Right lung (tissue), 5 donors: ENCODE data around the gene LRRC46. TPM values are rescaled to one million over a fixed set of nuclear protein-coding genes. Genes with fewer than 3 reads are reported as not detected.

Experiments
- DNase-seq, 2 donors: peaks; one replicate each; pipeline ENCODE4 v3.0.0-alpha.2; 2013
- polyA plus RNA-seq, 5 donors: library from polyadenylated mRNA; unstranded; fragments of 120-200 nt; gene quantifications; one replicate each; pipeline versions ENCODE4 v1.2.1 to v1.2.3, GENCODE V29; 2013; ENCODE audit warnings: inconsistent platforms in 1 of 5, low replicate concordance in 1 of 5; ENCODE audit not compliant: insufficient read length in 5 of 5, insufficient read depth in 1 of 5

LRRC46 gene
- polyA plus RNA-seq, 5 donors: 3.7 to 19.3 (median 12.8) TPM

GRCh38 chr17:47823519-47823918 lies 8.0 kb upstream of the LRRC46 start:
- DNase-seq: no peak

DNA sequence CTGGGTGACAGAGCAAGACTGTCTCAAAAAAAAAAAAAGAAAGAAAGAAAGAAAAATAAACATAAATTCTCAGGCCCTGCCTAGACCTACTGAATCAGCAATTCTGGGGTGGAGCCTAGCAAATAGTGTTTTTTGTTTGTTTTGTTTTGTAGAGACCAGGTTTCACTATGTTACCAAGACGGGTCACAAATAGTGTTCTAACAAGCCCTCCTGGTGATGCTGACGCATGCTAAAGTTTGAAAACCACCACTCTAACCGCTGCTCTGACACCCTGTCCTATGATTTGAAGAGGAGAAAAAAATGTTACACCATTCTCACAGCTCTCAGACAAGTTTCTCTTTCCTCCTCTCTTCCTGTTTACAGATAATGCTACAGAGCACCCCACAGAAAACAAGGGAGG lies 1.6 kb upstream of the LRRC46 start:
- DNase-seq: no peak

DNA sequence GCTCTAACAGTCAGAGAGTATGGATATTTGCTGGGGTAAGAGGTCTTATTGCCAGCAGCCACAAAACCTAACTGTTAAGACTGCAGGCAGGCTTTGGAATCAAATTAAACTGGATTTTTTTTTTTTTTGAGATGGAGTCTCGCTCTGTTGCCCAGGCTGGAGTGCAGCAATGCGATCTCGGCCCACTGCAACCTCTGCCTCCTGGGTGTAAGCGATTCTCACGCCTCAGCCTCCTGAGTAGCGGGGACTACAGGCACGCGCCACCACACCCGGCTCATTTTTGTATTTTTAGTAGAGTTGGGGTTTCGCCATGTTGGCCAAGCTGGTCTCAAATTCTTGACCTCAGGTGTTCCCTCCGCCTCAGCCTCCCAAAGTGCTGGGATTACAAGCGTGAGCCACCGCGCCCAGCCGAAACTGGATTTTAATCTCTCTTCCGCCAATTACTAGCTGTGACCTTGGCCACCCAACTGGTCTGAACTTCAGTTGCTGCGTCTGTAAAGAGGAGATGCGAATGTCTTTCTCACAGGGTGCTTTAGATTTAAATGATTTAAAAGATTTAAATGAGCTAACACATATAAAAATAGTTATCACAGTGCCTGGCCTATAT lies 971 bp upstream of the LRRC46 start:
- no peak for DNase-seq

GRCh38 chr17:47831934-47832327 lies 461 bp downstream of the LRRC46 start:
- DNase-seq: no peak

GRCh38 chr17:47834756-47835155 lies 3.3 kb downstream of the LRRC46 start:
- DNase-seq: no peak

DNA sequence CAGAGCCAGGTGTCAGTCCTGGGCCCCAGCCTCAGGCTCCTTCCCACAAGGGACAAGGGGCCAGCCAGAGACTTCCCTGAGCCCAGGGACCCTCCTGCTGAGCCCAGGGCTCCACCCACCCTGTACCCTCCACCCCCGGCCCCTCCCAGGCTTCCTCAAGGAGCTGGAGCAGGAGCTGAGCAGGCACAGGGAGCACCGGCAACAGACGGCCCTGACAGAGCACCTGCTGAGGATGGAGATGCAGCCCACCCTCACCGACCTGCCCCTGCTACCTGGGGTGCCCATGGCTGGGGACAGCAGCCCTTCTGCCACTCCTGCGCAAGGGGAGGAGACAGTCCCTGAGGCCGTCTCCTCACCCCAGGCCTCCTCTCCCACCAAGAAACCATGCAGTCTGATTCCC lies 5.1 kb downstream of the LRRC46 start:
- DNase-seq: no peak

DNA sequence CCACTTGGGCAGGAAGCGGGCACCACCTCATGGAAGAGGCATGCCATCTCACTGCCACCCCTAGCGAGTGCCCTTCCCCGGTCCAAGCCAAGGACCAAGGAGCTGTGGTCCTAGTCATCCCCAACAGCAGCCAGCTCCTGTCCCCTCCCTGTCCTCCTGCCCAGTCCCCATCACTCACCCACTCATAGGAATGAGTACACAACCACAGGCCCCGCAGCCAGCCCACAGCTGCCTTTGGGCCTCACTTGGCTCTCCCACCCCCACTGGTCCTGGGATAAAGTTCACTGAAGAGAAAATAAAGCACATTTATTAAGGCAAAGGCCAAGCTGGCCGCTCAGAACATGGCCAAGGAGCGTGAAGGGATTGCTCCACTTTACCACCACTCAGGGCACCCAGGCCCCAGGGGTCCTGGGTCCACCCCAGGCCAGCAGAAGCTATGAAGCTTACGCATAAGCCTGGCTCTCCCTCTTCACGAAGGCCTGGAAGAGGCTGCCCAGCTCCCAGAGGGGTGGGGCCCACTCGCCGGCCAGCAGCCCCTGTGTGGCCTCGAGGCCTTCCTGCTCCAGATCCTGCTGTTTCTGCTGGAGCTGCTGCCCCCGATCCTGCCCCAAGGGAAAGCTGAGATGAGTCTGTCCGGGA lies 6.0 kb downstream of the LRRC46 start:
- DNase-seq: no peak

DNA sequence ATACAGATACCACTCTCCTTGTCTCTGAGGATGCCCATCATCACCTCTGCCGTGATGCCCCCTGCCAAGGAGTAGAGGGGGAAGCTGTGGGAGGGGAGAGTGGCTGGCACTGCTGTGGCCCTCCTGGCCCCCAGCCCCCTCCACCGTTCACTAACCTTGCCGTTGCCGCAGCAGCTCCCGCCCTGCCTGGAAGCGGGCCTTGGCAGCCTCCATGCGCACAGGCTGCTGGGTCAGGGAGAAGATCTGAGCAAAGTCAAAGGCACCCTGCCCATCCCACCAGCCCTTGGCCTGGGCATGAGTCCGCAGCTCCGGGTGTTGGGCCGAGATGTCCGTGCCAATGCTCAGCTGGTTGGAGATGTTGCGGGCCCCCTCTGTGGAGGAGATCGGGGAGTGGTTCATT lies 7.2 kb downstream of the LRRC46 start:
- DNase-seq: no peak

DNA sequence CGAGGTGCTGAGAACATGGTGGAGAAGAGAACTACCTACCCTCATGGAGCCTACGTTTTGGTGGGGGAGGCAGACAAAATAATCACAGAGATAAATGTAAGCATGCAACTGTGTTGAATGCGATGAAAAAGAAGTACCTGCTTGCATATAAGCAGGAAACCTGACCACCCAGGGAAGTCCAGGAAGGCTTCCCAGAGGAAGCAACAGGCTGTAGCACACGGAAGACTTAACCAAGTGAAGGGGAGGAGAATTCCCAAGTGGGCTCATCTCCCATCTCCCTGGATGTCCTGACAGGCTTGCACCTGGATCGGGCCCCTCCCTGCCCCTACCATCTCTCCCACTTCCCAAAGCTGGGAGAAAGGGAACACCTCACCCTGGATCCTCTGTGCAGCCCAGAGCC lies 7.6 kb downstream of the LRRC46 start:
- no peak for DNase-seq

- DNase-seq: no peak
Measured at GRCh38 chr17:47840001-47840741, 8.7 kb downstream of the LRRC46 start.

DNA sequence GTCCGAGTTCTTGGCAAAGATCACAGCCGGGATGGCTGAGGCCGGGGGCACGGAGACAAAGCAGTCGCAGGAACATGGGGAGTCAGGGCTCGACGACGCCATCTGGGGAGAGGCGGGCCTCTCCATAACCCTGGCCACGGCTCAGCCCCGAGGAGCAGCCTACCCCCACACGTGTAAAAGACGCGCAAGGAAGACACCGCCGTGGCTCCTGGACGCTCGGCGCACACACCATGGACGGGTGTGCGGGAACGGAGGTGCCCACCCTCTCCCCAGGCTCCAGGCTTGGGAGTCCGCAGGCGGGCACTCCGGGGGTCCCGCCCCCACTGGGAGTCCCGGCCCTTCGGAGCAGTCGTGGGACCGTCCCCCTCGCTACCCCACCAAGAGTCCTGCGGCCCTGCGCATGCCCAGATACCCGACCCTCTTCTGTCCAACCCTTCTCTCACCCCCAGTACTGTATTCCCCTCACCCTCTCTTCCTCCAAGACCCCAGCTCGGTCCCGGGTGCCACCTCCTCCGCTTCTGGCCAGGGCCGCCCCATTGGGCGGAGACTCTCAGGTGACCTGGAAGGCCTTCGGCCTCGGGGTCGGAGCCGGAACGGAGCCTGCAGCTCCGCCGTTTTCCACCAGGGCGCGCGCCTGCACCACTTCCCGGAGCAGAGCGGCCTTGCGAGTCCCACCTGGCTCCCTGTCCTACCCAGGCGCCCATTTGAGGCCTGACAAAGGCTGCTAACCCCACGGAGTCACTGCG lies 9.4 kb downstream of the LRRC46 start, which contains the start of gene SCRN2:
Gene SCRN2 (minus strand): TSS at position 532 of the 746 bp plus-strand sequence. CDS start 430 bp downstream, at position 102.
- peak; percentile 86 to 91 for DNase-seq

GRCh38 chr17:47841488-47842291 lies 10.2 kb downstream of the LRRC46 start:
- no peak for DNase-seq

- DNase-seq: no peak
Measured at GRCh38 chr17:47843391-47843730, 11.9 kb downstream of the LRRC46 start.

DNA sequence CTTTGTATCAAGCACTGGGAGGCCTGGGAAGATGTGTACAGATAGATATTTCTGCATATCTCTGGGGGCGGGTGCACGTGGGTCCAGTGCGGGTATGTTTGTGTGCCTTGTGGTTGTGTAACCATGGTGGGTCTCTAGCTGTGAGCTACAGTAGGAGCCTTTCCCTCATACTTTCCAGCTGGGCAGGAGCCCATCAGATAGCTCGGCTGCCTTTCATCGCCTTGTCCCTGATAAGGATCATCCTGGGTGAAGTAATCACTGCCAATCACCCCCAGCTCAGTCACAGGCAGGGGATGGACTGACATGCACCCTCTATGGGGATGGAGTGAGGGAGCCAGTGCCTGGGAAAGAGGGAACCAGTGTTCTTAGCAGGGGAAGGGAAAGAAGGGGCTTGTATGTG lies 12.8 kb downstream of the LRRC46 start:
- no peak for DNase-seq

DNA sequence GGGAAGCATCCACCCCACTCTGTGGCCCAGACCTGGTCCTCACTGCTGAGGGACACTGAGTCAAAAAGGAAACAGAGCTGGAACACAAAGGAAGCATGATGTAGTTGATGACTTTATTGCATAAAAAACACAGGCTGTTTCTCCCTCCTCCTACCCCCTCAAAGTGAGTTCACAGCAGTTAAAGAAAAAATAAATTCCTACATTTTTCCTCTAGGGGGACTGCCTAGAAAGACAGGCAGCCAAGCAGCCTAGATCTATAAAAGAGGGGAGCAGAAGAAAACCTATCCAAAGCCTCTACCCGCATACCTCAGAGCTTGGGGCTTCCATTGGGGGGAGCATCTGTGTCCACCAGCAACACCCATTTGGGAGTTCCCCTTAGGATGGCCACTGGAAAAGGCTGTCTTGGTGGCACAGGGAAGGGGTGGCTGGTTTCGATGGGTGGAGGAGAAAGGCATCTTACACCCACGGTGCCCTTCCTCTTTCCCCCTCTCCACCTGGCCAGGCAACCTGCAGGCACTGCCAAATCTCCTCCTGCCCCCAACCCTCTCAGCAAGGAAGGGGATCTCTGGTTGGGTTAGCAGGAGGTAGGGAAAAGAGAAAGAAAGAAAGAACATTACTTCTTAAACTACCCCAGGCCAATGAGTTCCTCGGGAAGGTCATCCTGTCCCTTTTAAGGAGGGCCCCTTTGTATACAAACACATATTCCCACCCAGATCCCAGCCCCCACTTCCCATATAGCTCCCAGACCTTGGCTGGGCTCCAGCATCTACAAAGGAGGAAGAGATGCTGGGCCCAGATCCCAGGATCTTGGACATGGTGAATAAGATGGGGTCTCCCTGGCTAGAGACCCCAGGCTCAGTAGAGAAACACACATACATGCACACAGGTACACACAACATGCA lies 13.6 kb downstream of the LRRC46 start:
- no peak for DNase-seq

GRCh38 chr17:47845716-47846075 lies 14.2 kb downstream of the LRRC46 start:
- no peak for DNase-seq

GRCh38 chr17:47846716-47847340 lies 15.4 kb downstream of the LRRC46 start:
- no peak for DNase-seq

GRCh38 chr17:47847341-47848197 lies 16.1 kb downstream of the LRRC46 start:
- DNase-seq: no peak

DNA sequence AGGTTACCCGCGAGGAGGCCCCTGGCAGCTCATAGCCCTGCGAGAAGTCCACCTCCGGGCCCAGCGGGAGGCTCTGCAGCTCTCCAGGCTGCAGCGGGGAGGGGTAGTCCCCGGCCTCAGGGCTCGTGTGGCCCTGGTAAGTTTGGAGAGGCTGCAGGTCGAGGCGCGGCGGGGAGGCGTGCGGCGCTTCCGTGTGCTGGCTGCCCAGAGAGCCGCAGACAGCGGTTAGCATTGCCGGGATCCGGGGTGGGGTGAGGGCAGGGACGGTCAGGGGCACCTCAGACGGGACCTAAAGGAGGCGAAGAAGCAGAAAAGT lies 16.7 kb downstream of the LRRC46 start:
- no peak for DNase-seq

GRCh38 chr17:47850373-47850691 lies 18.9 kb downstream of the LRRC46 start:
- no peak for DNase-seq
